ENCODE results near the gene GSDMA. TPM values are rescaled to one million over a fixed set of nuclear protein-coding genes. Genes with fewer than 3 reads are reported as not detected.
A peak's percentile ranks its signal among the peaks of the same experiment; 100 is the strongest.

Gene GSDMA
- total RNA-seq, 1 donor from 2014 or later: not detected

GRCh38 chr17:39927929-39928857 lies 34.6 kb upstream of the GSDMA start:
- peak overlapping the region; percentile 95 for H3K27ac Mint-ChIP-seq (ENCODE audit: unreplicated experiment)
- TF ChIP-seq CTCF (conservative IDR thresholded peaks at IDR 0.05): no peak
- peaks cover 41% of the 10 kb centered on the region for H3K4me1 Mint-ChIP-seq
- H3K36me3 Mint-ChIP-seq (ENCODE audit: low read depth): no peaks in the 10 kb centered on the region
- no peak for DNase-seq (ENCODE audit: low read depth, low spot score)
- no peaks in the 10 kb centered on the region for H3K27me3 Mint-ChIP-seq (ENCODE audit: low read depth)
- H3K4me3 Mint-ChIP-seq: peak overlapping the region; percentile 94
- no peaks in the 10 kb centered on the region for H3K9me3 Mint-ChIP-seq

GRCh38 chr17:39928858-39929645 lies 33.8 kb upstream of the GSDMA start:
- no peak overlapping the region for H3K27ac Mint-ChIP-seq (ENCODE audit: unreplicated experiment)
- H3K4me3 Mint-ChIP-seq: peak overlapping the region; percentile 64
- no peaks in the 10 kb centered on the region for H3K27me3 Mint-ChIP-seq (ENCODE audit: low read depth)
- no peak for TF ChIP-seq CTCF (conservative IDR thresholded peaks at IDR 0.05)
- DNase-seq (ENCODE audit: low read depth, low spot score): no peak
- H3K9me3 Mint-ChIP-seq: no peaks in the 10 kb centered on the region
- peaks cover 42% of the 10 kb centered on the region for H3K4me1 Mint-ChIP-seq
- H3K36me3 Mint-ChIP-seq (ENCODE audit: low read depth): no peaks in the 10 kb centered on the region

DNA sequence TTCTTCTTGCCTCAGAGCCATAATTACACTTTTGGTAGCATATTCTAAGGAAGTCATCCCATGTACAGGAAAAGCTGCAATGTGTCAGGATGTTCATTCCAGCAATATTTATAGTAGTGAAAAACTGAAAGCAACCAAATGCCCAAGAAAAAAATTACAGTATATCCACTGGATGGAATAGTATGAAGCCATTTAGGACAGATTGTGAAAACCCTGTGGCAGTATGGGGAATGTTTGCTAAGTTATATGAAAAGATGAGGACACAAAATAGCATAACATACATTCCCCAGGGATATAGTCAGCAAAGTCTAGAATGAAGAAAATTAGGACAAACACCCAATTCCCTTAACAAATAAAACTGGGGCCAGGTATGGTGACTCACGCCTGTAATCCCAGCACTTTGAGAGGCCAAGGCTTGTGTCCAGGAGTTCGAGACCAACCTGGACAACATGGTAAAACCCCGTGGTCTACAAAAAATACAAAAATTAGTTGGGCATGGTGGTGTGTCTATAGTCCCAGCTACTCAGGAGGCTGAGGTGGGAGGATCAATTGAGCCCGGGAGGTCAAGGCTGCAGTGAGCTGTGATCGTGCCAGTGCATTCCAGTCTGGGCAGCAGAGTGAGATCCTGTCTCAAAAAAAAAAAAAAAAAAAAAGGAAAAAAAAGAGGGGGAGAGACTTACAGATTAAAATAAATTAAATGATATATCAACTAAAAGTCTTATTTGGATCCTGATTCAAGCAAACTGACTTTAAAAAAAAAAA lies 33.0 kb upstream of the GSDMA start:
- no peaks in the 10 kb centered on the region for H3K27me3 Mint-ChIP-seq (ENCODE audit: low read depth)
- TF ChIP-seq CTCF (conservative IDR thresholded peaks at IDR 0.05): no peak

GRCh38 chr17:39933912-39934311 lies 28.9 kb upstream of the GSDMA start:
- Mint-ChIP-seq H3K36me3 (ENCODE audit: low read depth) (no peaks in the 10 kb centered on the region), H3K9me3 (no peaks in the 10 kb centered on the region), H3K4me3 (no peak overlapping the region), H3K27me3 (ENCODE audit: low read depth) (no peaks in the 10 kb centered on the region), H3K27ac (ENCODE audit: unreplicated experiment) (peak overlapping the region; percentile 58), H3K4me1 (peaks cover 10% of the 10 kb centered on the region)
- DNase-seq (ENCODE audit: low read depth, low spot score): no peak
- no peak for TF ChIP-seq CTCF (conservative IDR thresholded peaks at IDR 0.05)

More for the DNA sequence above, 33.0 kb upstream of the GSDMA start:
- Mint-ChIP-seq H3K4me1 (peaks cover 34% of the 10 kb centered on the region), H3K36me3 (ENCODE audit: low read depth) (no peaks in the 10 kb centered on the region), H3K4me3 (peak overlapping the region; percentile 64), H3K9me3 (no peaks in the 10 kb centered on the region), H3K27ac (ENCODE audit: unreplicated experiment) (no peak overlapping the region)
- no peak for DNase-seq (ENCODE audit: low read depth, low spot score)

DNA sequence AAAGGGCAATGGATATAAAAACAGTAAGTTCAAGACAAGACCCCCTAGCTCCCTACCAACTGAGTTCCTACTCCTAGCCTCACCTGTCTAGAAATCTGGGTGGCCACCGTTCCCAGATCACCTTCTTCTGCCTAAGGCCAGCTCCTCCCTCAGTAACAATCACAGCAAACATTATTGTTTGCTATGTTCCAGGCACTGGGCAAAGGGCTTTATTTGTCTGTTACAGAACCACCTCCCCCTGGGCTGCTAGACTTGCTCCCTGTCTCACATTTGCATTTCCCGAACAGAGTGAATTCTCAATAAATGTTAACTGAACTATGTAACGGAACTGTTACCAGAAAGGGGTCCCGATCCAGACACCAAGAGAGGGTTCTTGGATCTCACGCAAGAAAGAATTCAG lies 28.5 kb upstream of the GSDMA start:
- no peaks in the 10 kb centered on the region for H3K27me3 Mint-ChIP-seq (ENCODE audit: low read depth)
- H3K36me3 Mint-ChIP-seq (ENCODE audit: low read depth): no peaks in the 10 kb centered on the region
- peak overlapping the region; percentile 58 for H3K27ac Mint-ChIP-seq (ENCODE audit: unreplicated experiment)
- no peak for DNase-seq (ENCODE audit: low read depth, low spot score)
- no peak overlapping the region for H3K4me3 Mint-ChIP-seq
- no peaks in the 10 kb centered on the region for H3K9me3 Mint-ChIP-seq
- TF ChIP-seq CTCF (conservative IDR thresholded peaks at IDR 0.05): no peak
- peaks cover 14% of the 10 kb centered on the region for H3K4me1 Mint-ChIP-seq
